HepG2 (cell line): ENCODE data around the gene TVP23C. TPM values are rescaled to one million over a fixed set of nuclear protein-coding genes. Genes with fewer than 3 reads are reported as not detected.

Experiments
- ATAC-seq: fragments of 200-7000 bp; cut with Tn5 transposase; 3 replicates; pipeline ENCODE4 v1.9.1; 2020; ENCODE audit warnings: mild to moderate bottlenecking, moderate library complexity
- BruUV-seq: library from RNA; stranded (reverse); fragments of 400-500 nt; replicated peaks from 2 replicates; lab custom pipeline; 2021; lab: Mats Ljungman, UMichigan
- CTCF ChIA-PET: fragments of 300-600 bp; formaldehyde crosslinking; extraction: SDS; loops from one replicate; lab custom pipeline; 2021; ENCODE audit warnings: low total read pairs, inconsistent platforms, low intra/inter-chr PET ratio; lab: Yijun Ruan, JAX
- POLR2A ChIA-PET: fragments of 350-600 bp; sonication (Branson Sonifier 250); formaldehyde crosslinking; loops from one replicate; lab custom pipeline; 2020; ENCODE audit warnings: antibody characterized with exemption, inconsistent platforms; lab: Yijun Ruan, JAX
- DNase-seq: peaks from one replicate; pipeline ENCODE4 v3.0.0-alpha.2; 2015; ENCODE audit warnings: low spot score
- FAIRE-seq: peaks from 3 replicates; lab custom pipeline; 2011; peaks lifted over from hg19 to GRCh38; lab: Jason Lieb, UNC
- H2AFZ ChIP-seq: one replicate; pipeline ENCODE4 v1.6.1; 2011; ENCODE audit warnings: low read length, inconsistent platforms
- H3K27ac ChIP-seq: fragments of 300-600 bp; 3 replicates; pipeline ENCODE4 v1.8.0; 2011; ENCODE audit warnings: mixed run types, mild to moderate bottlenecking, mixed read lengths, low read length, inconsistent platforms; ENCODE audit not compliant: insufficient read depth; ENCODE audit errors: extremely low read length
- H3K27me3 ChIP-seq, 2 experiments: fragments of 200-600 bp in 1 of 2; 2 replicates in 1 of 2; 3 replicates in 1 of 2; pipeline versions ENCODE4 v1.6.0 to v1.8.0; 2011; ENCODE audit warnings: low read length in 2 of 2, mild to moderate bottlenecking in 2 of 2, moderate library complexity in 2 of 2, inconsistent platforms in 1 of 2; ENCODE audit not compliant: insufficient read depth in 2 of 2, control insufficient read depth in 1 of 2
- H3K36me3 ChIP-seq, 2 experiments: fragments of 200-600 bp in 1 of 2; replicated peaks in 1 of 2; 2 replicates in 1 of 2; 3 replicates in 1 of 2; pipeline versions ENCODE4 v1.5.1 to v1.8.0; 2011; ENCODE audit warnings: low read length in 2 of 2, inconsistent platforms in 1 of 2; ENCODE audit not compliant: insufficient read depth in 2 of 2, control insufficient read depth in 1 of 2
- H3K4me1 ChIP-seq: 2 replicates; pipeline ENCODE4 v1.5.1; 2012; ENCODE audit warnings: low read length, inconsistent platforms; ENCODE audit not compliant: insufficient read depth
- H3K4me2 ChIP-seq: 2 replicates; pipeline ENCODE4 v1.6.0; 2011; ENCODE audit warnings: low read depth, low read length, inconsistent platforms
- H3K4me3 ChIP-seq, 3 experiments: fragments of 200-600 bp in 1 of 3; sonication (generic), shearing (Covaris generic) in 1 of 3; replicated peaks in 1 of 3; 2 replicates each; pipeline ENCODE4 v1.5.1; 2011 to 2016; ENCODE audit warnings: low read length in 3 of 3, inconsistent platforms in 2 of 3, low read depth in 2 of 3, mild to moderate bottlenecking in 2 of 3, control low read depth in 1 of 3, mixed read lengths in 1 of 3; ENCODE audit not compliant: insufficient read depth in 1 of 3
- H3K79me2 ChIP-seq: one replicate; pipeline ENCODE4 v1.6.1; 2011; ENCODE audit warnings: low read length, inconsistent platforms; ENCODE audit not compliant: insufficient read depth
- H3K9ac ChIP-seq: 2 replicates; pipeline ENCODE4 v1.6.0; 2011; ENCODE audit warnings: mild to moderate bottlenecking, low read depth, low read length, inconsistent platforms; ENCODE audit not compliant: insufficient read depth
- H3K9me3 ChIP-seq: 2 replicates; pipeline ENCODE4 v1.5.1; 2012; ENCODE audit warnings: mild to moderate bottlenecking, low read length
- H4K20me1 ChIP-seq: 2 replicates; pipeline ENCODE4 v1.6.0; 2011; ENCODE audit warnings: inconsistent platforms, mild to moderate bottlenecking, low read length, moderate library complexity; ENCODE audit not compliant: insufficient read depth
- CENPX ChIP-seq: sonication (generic); formaldehyde crosslinking; IDR thresholded peaks from 2 replicates; pipeline ENCODE4 v1.9.0; 2021; ENCODE audit warnings: mild to moderate bottlenecking, missing genetic modification reagents, moderate library complexity
- EHMT2 ChIP-seq: fragments of 200-600 bp; sonication (generic); IDR thresholded peaks from 2 replicates; pipeline ENCODE4 v1.7.0; 2017; ENCODE audit warnings: antibody characterized with exemption, low read depth, low read length, borderline replicate concordance
- JUNB ChIP-seq: sonication (generic); formaldehyde crosslinking; IDR thresholded peaks from 2 replicates; pipeline ENCODE4 v1.8.0; 2022; ENCODE audit warnings: missing genetic modification reagents, mild to moderate bottlenecking, borderline replicate concordance
- PCBP1 ChIP-seq: fragments of 200-400 bp; formaldehyde crosslinking; IDR thresholded peaks from 2 replicates; pipeline ENCODE4 v1.6.1; 2017; ENCODE audit warnings: mild to moderate bottlenecking, low read depth, low read length, borderline replicate concordance
- SKI ChIP-seq: fragments of 450-650 bp; IDR thresholded peaks from one replicate; pipeline ENCODE4 v1.6.1; 2018; ENCODE audit warnings: mild to moderate bottlenecking; ENCODE audit not compliant: partially characterized antibody
- UBTF ChIP-seq: sonication (generic); formaldehyde crosslinking; IDR thresholded peaks from 2 replicates; pipeline ENCODE4 v1.4.0; 2020; ENCODE audit warnings: mild to moderate bottlenecking, missing genetic modification reagents
- ZNF256 ChIP-seq: sonication (generic); formaldehyde crosslinking; conservative IDR thresholded peaks from 2 replicates; pipeline ENCODE4 v1.4.0; 2020; ENCODE audit warnings: missing genetic modification reagents
- ZNF331 ChIP-seq: sonication (generic); formaldehyde crosslinking; IDR thresholded peaks from 2 replicates; pipeline ENCODE4 v1.4.0; 2020; ENCODE audit warnings: missing genetic modification reagents
- ZNF547 ChIP-seq: sonication (generic); formaldehyde crosslinking; IDR thresholded peaks from 2 replicates; pipeline ENCODE4 v1.5.1; 2020; ENCODE audit warnings: mild to moderate bottlenecking, missing genetic modification reagents
- ZNF558 ChIP-seq: sonication (generic); formaldehyde crosslinking; IDR thresholded peaks from 2 replicates; pipeline ENCODE4 v1.9.0; 2022; ENCODE audit warnings: mild to moderate bottlenecking, missing genetic modification reagents, borderline replicate concordance
- ZNF678 ChIP-seq: sonication (generic); formaldehyde crosslinking; IDR thresholded peaks from 2 replicates; pipeline ENCODE4 v1.4.0; 2020; ENCODE audit warnings: mild to moderate bottlenecking, missing genetic modification reagents
- ZNF772 ChIP-seq: sonication (generic); formaldehyde crosslinking; IDR thresholded peaks from 2 replicates; pipeline ENCODE4 v1.5.0; 2020; ENCODE audit warnings: mild to moderate bottlenecking, missing genetic modification reagents
- ZZZ3 ChIP-seq: sonication (generic); formaldehyde crosslinking; IDR thresholded peaks from 2 replicates; pipeline ENCODE4 v1.4.0; 2020; ENCODE audit warnings: missing genetic modification reagents, mild to moderate bottlenecking, borderline replicate concordance
- WGBS: methylation state at CpG from one replicate; pipeline ENCODE4 v1.1.6; 2017; ENCODE audit warnings: low lambda C conversion rate; 5-methylcytosine and 5-hydroxymethylcytosine counted together
- in situ Hi-C: cut with HindIII; loops from 2 replicates; pipeline ENCODE4 v1.10.0; 2017; ENCODE audit warnings: low pct_unique_long_range_greater_than_20kb; ENCODE audit not compliant: extremely low pct_ligation_motif_present
- intact Hi-C: fragments of 100-400 bp; cut with micrococcal nuclease; formaldehyde crosslinking; loops from one replicate; pipeline ENCODE4 v1.10.0; 2022; ENCODE audit not compliant: unreplicated experiment
- polyA plus RNA-seq, 8 experiments: library from polyadenylated mRNA; depleted of rRNA in 3 of 8; stranded (reverse) in 7 of 8; unstranded in 1 of 8; fragments of >200 nt; fragmentation: Illumina TruSeq in 4 of 8; extraction: Trizol in 4 of 8; gene quantifications; 2 replicates each; pipeline versions ENCODE4 v1.2.1 to v1.2.3, GENCODE V29; 2011 to 2016; ENCODE audit warnings: low read depth in 4 of 8, missing spikeins in 1 of 8, mixed read lengths in 1 of 8; ENCODE audit not compliant: insufficient read depth in 1 of 8
- total RNA-seq, 5 experiments: library from RNA; depleted of rRNA; stranded (reverse); fragments of >200 nt; fragmentation: Illumina TruSeq; extraction: Trizol; gene quantifications; 2 replicates each; pipeline ENCODE4 v1.2.3, GENCODE V29; 2016; ENCODE audit warnings: low read depth in 1 of 5
- TF ChIP-seq, protein P1 (sequence below): fragments of 450-650 bp; IDR thresholded peaks from 2 replicates; pipeline ENCODE4 v1.6.1; 2016
- TF ChIP-seq, protein P2 (sequence below): sonication (generic); formaldehyde crosslinking; IDR thresholded peaks from 2 replicates; pipeline ENCODE4 v1.8.0; 2022; ENCODE audit warnings: missing genetic modification reagents, low read depth, mild to moderate bottlenecking, borderline replicate concordance

The TVP23C gene
- total and polyA plus RNA-seq, 2 of the 13 experiments (the other 11 are each of a cell fraction or from before 2014, with no cell fraction given): 10.4 to 28.2 TPM

- intact Hi-C loops (no loop called here), in situ Hi-C loops (no loop called here)
- WGBS: 97% methylated on average over 8 of the region's 8 CpGs
- Histone ChIP-seq H3K27me3 (no peaks in the 10 kb centered on the region), H3K36me3 (peaks cover 16 to 54% of the 10 kb centered on the region in 2 experiments), H3K27ac (no peak overlapping the region), H4K20me1 (peaks cover 2% of the 10 kb centered on the region; the same call in 1 of the 2 replicates), H3K4me2 (no peak overlapping the region), H2AFZ (no peak overlapping the region), H3K4me1 (peaks cover 16% of the 10 kb centered on the region), H3K9ac (no peak overlapping the region), H3K9me3 (no peaks in the 10 kb centered on the region), H3K4me3 (no peak overlapping the region)
- no peak for DNase-seq
- FAIRE-seq: no peak
- ChIA-PET POLR2A (no interaction called here), CTCF (no interaction called here)
- ATAC-seq: no peak
- TF ChIP-seq ZNF772 (CRISPR knock-in tag): no peak
- TF ChIP-seq, protein P1, sequence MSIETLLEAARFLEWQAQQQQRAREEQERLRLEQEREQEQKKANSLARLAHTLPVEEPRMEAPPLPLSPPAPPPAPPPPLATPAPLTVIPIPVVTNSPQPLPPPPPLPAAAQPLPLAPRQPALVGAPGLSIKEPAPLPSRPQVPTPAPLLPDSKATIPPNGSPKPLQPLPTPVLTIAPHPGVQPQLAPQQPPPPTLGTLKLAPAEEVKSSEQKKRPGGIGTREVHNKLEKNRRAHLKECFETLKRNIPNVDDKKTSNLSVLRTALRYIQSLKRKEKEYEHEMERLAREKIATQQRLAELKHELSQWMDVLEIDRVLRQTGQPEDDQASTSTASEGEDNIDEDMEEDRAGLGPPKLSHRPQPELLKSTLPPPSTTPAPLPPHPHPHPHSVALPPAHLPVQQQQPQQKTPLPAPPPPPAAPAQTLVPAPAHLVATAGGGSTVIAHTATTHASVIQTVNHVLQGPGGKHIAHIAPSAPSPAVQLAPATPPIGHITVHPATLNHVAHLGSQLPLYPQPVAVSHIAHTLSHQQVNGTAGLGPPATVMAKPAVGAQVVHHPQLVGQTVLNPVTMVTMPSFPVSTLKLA: no peak
- no peak for TF ChIP-seq EHMT2
- no peak for TF ChIP-seq ZNF331 (CRISPR knock-in tag)
- no peak for TF ChIP-seq ZNF558 (CRISPR knock-in tag)
- no peak for TF ChIP-seq CENPX (CRISPR knock-in tag)
- no peak for TF ChIP-seq SKI
- no peak for TF ChIP-seq ZNF547 (CRISPR knock-in tag)
- TF ChIP-seq ZNF256: no peak
- TF ChIP-seq UBTF: no peak
- TF ChIP-seq, protein P2, sequence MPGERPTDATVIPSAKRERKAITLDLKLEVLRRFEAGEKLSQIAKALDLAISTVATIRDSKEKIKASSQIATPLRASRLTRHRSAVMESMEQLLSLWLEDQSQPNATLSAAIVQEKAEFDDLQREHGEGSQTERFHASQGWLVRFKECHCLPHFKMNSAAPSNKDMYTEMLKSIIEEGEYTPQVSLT: no peak
- no peak for TF ChIP-seq JUNB (CRISPR knock-in tag)
- no peak for TF ChIP-seq ZNF678 (CRISPR knock-in tag)
- no peak for TF ChIP-seq ZZZ3
- no peak for TF ChIP-seq PCBP1
- TF ChIP-seq, all 625 proteins: peak for 0
- no TSS peak for BruUV-seq
- no peaks in the 10 kb centered on the region for H3K79me2 ChIP-seq
These were observed 47.1 kb downstream of the TVP23C start for GRCh38 chr17:15516150-15516549.
